ENCODE results near the gene TECPR2.

DNA sequence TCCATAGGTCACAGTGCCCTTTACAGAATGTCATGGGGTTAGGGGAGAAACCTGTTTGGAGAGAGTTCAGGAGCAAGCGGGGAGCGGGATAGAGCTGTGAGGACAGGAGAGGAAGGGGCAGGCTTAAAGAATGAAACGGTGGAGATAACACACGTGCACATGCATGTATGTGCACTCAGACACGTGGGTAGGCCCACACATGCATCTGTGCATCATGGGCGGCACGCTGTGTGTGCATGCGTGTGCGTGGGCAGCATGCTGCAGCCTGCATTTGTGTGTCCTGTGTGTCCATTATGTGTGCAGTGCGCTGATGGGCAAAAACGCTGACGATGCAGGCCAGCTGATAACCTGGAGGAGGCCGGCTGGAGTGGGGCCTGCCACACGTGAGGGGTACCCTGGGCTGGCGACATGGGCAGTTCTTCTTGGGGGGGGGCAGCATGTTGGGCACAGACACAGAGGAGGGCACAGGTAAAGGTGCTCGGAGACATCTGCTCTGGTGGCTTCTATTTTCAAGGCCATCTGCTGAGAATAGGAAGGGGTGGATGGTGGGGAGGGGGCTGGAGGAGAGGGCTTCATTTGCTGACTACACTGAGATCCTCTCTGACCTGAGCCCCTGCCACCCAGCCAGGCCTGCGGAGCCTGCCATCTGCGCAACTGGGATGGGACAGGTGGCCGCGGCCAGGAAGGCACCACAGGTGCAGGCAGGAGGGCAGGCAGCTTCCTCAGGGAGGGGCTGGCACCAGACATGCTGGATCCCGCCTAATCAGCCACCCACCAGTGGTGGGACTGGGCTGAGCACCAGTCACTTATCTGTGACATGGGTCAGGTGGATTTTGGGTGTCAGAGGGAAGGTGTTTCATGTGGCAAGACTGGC, 151.4 kb downstream of the TECPR2 start:
- TF ChIP-seq, protein P1, sequence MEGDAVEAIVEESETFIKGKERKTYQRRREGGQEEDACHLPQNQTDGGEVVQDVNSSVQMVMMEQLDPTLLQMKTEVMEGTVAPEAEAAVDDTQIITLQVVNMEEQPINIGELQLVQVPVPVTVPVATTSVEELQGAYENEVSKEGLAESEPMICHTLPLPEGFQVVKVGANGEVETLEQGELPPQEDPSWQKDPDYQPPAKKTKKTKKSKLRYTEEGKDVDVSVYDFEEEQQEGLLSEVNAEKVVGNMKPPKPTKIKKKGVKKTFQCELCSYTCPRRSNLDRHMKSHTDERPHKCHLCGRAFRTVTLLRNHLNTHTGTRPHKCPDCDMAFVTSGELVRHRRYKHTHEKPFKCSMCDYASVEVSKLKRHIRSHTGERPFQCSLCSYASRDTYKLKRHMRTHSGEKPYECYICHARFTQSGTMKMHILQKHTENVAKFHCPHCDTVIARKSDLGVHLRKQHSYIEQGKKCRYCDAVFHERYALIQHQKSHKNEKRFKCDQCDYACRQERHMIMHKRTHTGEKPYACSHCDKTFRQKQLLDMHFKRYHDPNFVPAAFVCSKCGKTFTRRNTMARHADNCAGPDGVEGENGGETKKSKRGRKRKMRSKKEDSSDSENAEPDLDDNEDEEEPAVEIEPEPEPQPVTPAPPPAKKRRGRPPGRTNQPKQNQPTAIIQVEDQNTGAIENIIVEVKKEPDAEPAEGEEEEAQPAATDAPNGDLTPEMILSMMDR (IDR thresholded peaks at IDR 0.05; ENCODE audit: insufficient read depth, low read depth, low read length) = no peak
- no peak for TF ChIP-seq EZH2 (IDR thresholded peaks at IDR 0.05; ENCODE audit: insufficient read depth, low read length)

Data from astrocyte (in vitro differentiated cells and primary cell).